WERI-Rb-1 (cell line): ENCODE data around the gene MAGI2.

Experiments
- DNase-seq: peaks from one replicate; pipeline ENCODE4 v3.0.0-alpha.2; 2020
- H3K27ac ChIP-seq: fragments of 250-450 bp; sonication (Bioruptor Pico); 2 replicates; pipeline ENCODE4 v1.5.1; 2020; ENCODE audit warnings: mild to moderate bottlenecking, moderate library complexity
- H3K27me3 ChIP-seq: fragments of 250-450 bp; sonication (Bioruptor Pico); 2 replicates; pipeline ENCODE4 v1.5.1; 2021; ENCODE audit warnings: mild to moderate bottlenecking, low read depth, moderate library complexity; ENCODE audit not compliant: insufficient read depth, severe bottlenecking
- H3K36me3 ChIP-seq: fragments of 250-450 bp; sonication (Bioruptor Pico); 2 replicates; pipeline ENCODE4 v1.5.1; 2020; ENCODE audit warnings: mild to moderate bottlenecking, moderate library complexity
- H3K4me3 ChIP-seq: 2 replicates; pipeline ENCODE4 v1.5.1; 2011; ENCODE audit warnings: low read depth, mild to moderate bottlenecking, control low read depth, low read length
- H3K9me3 ChIP-seq: fragments of 250-450 bp; sonication (Bioruptor Pico); 2 replicates; pipeline ENCODE4 v1.5.1; 2021; ENCODE audit warnings: mild to moderate bottlenecking, moderate library complexity; ENCODE audit not compliant: severe bottlenecking
- CTCF ChIP-seq: IDR thresholded peaks from 2 replicates; pipeline ENCODE4 v1.5.1; 2011; ENCODE audit warnings: low read depth, mild to moderate bottlenecking, control low read depth, inconsistent platforms, low read length

MAGI2 gene

GRCh38 chr7:78222001-78222751, 1231.3 kb downstream of the MAGI2 start:
- Histone ChIP-seq H3K4me3 (no peak overlapping the region), H3K9me3 (no peaks in the 10 kb centered on the region), H3K27ac (no peak overlapping the region), H3K27me3 (no peaks in the 10 kb centered on the region), H3K36me3 (no peaks in the 10 kb centered on the region)
- TF ChIP-seq CTCF = no peak
- DNase-seq = no peak

- no peak for TF ChIP-seq CTCF
- H3K9me3 ChIP-seq = no peaks in the 10 kb centered on the region
- DNase-seq = no peak
- no peak overlapping the region for H3K4me3 ChIP-seq
- H3K36me3 ChIP-seq = no peaks in the 10 kb centered on the region
- no peak overlapping the region for H3K27ac ChIP-seq
- H3K27me3 ChIP-seq = no peaks in the 10 kb centered on the region
Observed at GRCh38 chr7:78220754-78221153, 1232.7 kb downstream of the MAGI2 start.

GRCh38 chr7:78218876-78219275, 1234.6 kb downstream of the MAGI2 start:
- Histone ChIP-seq H3K27ac (no peak overlapping the region), H3K36me3 (no peaks in the 10 kb centered on the region), H3K4me3 (no peak overlapping the region), H3K27me3 (no peaks in the 10 kb centered on the region), H3K9me3 (no peaks in the 10 kb centered on the region)
- DNase-seq = no peak
- no peak for TF ChIP-seq CTCF

- H3K27ac ChIP-seq = no peak overlapping the region
- TF ChIP-seq CTCF = no peak
- no peaks in the 10 kb centered on the region for H3K27me3 ChIP-seq
- no peaks in the 10 kb centered on the region for H3K36me3 ChIP-seq
- H3K9me3 ChIP-seq = no peaks in the 10 kb centered on the region
- DNase-seq = no peak
- no peak overlapping the region for H3K4me3 ChIP-seq
Observed at GRCh38 chr7:78218051-78218450, 1235.4 kb downstream of the MAGI2 start.

- TF ChIP-seq CTCF = no peak
- Histone ChIP-seq H3K27me3 (no peaks in the 10 kb centered on the region), H3K9me3 (no peaks in the 10 kb centered on the region), H3K36me3 (no peaks in the 10 kb centered on the region), H3K4me3 (no peak overlapping the region), H3K27ac (no peak overlapping the region)
- no peak for DNase-seq
Observed at GRCh38 chr7:78215199-78215598, 1238.3 kb downstream of the MAGI2 start.

GRCh38 chr7:78213402-78213801, 1240.1 kb downstream of the MAGI2 start:
- Histone ChIP-seq H3K36me3 (no peaks in the 10 kb centered on the region), H3K9me3 (no peaks in the 10 kb centered on the region), H3K27ac (no peak overlapping the region), H3K27me3 (no peaks in the 10 kb centered on the region), H3K4me3 (no peak overlapping the region)
- TF ChIP-seq CTCF = no peak
- DNase-seq = no peak
